Activated CD4-positive, alpha-beta T cell treated with anti-CD3 and anti-CD28 coated beads for 24 hours (primary cell): ENCODE measurements around the gene ABI3.
A peak's percentile ranks its signal among the peaks of the same experiment; 100 is the strongest.

Experiments used
- DNase-seq, 2 donors: peaks; one replicate each; pipeline ENCODE4 v3.0.0-alpha.2; 2020; ENCODE audit warnings: low read depth in 2 of 2

ABI3 gene

DNA sequence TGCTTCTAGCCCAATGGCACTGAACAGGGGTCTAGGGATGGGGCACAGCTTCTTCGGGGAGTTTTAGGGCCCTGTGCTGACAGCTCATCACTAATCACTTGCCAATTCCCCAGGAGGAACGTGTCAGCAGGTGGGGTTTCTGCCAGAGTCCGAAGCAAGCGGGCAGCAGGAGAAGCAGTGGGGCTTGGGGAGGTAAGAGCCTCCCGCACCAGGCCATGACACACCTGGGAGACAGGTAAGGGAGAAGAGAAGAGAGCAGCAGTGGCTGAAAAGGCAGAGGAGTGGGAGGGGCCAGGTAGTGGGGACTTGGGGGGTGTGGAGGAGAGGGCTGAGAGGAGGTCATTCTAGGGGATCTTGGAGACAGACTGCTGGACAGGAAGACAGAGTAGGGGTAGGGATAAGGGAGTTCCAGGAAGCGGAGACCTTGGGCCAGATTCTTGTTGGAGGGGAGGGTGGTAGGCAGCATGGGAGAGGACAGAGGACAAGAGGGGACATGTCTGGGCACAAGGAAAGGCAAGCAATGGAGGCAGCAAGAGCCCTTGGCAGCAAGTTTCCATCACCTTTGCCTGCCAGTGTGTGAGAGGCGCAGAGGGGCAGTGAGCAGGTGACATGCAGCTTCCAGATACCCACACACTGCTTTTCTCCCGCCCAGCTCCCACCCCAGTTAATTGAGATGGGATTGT is 15.2 kb downstream of the ABI3 start:
- no peak for DNase-seq

GRCh38 chr17:49226771-49227435 is 16.4 kb downstream of the ABI3 start:
- DNase-seq: no peak

DNA sequence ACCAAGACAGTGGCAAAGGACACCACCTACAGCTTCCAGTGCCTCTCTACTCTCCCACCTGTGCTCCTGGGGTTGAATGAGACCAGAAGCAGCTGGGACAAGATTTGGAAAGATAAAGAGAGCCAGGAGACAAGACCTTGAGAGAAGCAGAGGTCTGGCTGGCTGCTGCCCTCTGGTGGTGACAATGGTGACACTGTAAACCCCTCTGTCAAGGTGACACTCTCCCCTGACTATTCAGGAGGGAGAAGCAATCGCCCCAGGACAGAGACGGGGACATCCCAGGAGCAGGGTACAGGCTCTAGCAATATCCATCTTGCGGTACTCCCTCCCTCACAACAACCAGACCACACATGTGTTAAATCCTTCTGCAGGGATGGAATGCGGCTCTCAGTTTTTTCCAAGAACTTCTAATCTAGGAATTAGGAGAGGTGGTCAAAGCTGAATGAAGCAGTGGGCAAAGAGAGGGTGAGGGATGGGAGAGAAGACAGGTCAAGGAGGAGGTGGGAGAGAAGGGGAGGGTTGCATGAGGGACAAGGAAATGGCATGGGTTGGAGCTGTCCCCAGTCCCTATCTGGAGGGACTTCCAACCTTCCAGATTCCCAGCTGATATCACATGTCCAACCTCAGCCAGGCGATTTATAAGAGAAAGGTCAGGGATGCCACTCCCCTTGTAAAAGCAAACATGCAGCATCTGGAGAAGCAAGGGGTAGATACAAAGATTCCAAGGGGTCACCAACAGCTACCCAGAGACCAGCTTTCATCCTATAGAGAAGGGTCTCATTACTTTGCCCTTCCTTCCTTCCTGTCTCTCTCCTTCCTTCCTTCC is 17.1 kb downstream of the ABI3 start:
- DNase-seq: peak; percentile 75

DNA sequence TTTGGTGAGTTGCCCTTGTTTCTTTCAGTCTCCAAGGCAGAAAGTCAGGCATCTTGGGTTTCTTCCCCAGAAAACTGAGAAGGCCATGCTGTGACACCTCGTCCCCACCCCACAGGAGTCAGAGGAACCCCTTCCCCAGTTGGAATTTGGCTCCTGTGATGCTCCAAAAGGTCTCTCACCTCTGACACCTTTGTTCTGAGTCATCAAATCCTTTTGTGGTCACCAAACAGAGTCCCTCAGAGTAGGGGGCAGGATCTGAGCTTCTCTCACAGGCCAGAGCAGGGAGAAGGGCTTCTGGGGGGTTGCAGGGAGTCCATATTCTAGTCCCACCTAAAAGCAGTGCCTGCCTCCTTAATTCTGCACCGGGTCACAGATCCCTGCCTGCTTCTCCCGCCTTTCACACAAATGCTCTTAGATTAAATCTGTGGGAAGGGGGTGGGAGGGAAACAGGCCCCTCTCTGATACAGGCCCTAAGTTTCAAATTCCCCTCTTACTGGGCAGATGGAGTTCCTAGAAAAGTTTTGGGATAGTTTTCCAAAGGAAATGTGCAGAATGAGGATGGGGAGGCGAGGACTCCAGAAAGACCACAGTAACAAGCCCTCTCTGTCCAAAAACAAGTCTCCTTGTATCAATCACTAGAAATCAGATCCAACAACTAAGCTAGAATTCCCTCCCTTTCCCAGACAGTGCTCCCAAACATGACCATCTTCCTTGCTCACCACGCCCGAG is 18.7 kb downstream of the ABI3 start:
- no peak for DNase-seq

- no peak for DNase-seq
Measured at GRCh38 chr17:49229805-49230600, 19.5 kb downstream of the ABI3 start.

GRCh38 chr17:49230636-49231562 is 20.4 kb downstream of the ABI3 start, which contains the start of gene PHOSPHO1:
PHOSPHO1 (minus strand) TSS chr17:49230787; CDS start chr17:49226691, 4,096 bp downstream.
- DNase-seq: peak; percentile 73 to 77

DNA sequence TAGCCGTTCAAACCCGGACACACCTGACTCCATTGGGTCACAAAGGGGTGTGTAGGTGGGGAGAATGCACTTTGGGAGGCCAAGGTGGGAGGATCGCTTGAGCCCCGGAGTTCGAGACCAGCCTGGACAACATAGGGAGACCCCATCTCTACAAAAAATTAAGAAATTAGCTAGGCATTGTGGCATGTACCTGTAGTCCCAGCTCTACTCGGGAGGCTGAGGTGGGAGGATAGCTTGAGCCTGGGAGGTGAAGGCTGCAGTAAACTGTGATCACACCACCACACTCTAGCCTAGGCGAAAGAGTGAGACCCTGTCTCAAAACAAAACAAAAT is 21.0 kb downstream of the ABI3 start:
- no peak for DNase-seq

DNA sequence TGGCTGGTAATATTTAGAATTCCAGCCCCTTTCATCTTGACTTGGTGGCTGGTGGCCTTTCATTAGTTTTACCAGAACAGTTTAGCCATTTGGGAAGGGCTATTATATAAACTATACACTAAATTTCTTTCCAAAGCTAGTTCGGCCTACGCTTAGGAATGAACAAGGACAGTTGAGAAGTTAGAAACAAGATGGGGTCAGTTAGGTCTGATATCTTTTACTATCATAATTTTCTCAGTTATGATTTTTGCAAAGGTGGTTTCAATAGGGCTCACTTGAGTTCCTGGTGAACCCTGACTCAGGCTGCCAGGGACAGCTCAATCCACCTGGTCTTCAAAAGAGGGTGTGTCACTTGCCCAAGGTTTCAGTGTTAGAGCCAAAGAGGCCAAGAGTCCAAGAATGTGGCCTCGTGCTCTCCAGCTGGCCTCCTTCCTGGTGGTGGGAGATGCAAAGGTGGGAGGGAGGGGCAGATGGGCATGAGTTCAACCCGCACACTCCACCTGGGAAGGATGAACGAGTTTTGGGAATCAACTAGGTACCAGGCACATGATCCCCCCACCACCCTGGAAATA is 24.1 kb downstream of the ABI3 start:
- no peak for DNase-seq

DNA sequence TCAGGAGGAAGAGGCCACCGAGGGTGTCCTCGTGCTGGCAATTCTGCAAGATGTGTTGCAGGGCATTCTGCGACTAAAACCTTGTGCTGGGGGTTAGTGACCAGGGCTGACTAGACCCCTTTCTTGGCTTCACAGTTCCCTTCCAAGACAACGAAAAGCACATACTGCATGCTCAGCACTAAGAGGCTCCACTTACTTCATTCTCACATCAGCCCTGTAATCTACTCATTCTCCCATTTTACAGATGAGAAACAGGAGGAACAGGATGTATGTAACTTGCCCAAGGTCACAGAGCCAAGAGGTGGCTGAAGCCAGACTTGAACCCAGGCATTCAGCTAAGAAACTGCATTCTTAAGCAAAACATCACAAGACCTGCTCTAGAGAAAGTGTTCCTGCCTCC is 25.4 kb downstream of the ABI3 start:
- DNase-seq: no peak

- DNase-seq: no peak
Measured at GRCh38 chr17:49239963-49240362, 29.5 kb downstream of the ABI3 start.

DNA sequence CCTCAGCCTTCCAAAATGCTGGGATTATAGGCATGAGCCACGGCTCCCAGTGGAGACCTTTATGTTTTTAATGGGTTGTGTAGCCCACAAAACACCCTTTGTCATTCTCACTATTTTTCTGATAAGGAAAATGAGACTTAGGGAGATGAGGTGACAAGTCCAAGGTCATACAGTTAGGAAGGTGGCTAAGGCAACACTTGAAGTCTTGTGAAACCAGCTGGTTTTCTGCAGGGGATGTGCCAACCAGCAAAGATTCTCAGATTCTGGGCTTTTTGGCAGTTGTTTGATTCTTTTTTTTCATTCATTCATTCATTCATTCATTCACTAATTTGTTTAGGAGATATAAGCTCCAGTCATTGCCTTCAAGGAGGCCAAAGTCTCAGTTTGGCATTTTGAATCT is 30.1 kb downstream of the ABI3 start:
- DNase-seq: no peak

DNA sequence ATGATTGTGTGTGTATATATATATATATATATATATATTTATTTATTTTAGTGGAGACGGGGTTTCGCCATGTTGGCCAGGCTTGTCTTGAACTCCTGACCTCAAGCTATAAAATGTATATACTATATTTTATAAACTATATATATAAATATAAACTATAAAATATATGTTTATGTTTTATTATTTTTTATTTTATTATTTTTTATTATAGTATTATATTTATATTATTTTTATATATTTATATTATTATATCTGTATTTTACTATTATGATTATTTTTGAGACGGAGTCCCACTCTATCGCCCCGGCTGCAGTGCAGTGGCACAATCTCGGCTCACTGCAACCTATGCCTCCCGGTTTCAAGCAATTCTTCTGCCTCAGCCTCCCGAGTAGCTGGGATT is 30.5 kb downstream of the ABI3 start:
- no peak for DNase-seq

- no peak for DNase-seq
Measured at GRCh38 chr17:49241692-49242397, 31.3 kb downstream of the ABI3 start.

- DNase-seq: no peak
Measured at GRCh38 chr17:49242813-49243212, 32.3 kb downstream of the ABI3 start.

DNA sequence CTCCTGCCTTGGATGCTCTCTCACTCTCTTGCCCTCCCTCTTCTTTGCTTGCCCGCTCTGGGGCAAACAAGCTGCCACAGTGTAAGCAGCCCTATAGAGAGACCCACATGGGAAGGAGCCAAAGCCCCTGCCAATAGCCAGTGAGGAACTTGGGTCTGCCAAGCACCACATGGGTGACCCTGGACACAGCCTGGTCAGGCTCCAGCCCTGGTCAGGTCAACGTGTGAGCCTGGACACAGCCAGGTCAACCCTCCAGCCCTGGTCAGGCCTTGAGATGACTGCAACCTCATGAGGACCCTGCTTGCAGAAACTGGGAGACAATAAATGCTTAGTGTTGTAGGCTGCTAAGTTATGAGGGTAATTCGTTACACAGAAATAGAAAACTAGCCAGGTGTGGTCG is 34.3 kb downstream of the ABI3 start:
- DNase-seq: no peak

DNA sequence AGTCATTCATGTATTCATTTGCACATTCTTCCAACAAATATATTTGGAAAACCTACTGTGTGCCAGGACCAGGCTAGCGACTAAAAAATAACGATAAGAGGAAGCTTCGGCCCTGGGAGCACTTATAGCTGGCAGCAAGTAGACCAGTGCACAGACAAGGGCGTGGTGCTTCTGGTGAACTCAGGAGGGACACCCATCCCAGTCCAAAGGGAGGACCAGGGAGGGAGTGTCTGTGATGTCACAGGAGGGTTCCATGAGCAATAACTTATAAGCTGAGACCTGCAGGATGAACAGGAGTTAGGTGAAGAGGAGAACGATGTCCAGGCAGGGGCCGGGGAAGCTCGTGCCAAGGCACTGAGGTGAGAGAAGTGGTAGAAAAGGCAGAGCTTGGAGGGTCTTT is 37.4 kb downstream of the ABI3 start:
- DNase-seq: no peak

DNA sequence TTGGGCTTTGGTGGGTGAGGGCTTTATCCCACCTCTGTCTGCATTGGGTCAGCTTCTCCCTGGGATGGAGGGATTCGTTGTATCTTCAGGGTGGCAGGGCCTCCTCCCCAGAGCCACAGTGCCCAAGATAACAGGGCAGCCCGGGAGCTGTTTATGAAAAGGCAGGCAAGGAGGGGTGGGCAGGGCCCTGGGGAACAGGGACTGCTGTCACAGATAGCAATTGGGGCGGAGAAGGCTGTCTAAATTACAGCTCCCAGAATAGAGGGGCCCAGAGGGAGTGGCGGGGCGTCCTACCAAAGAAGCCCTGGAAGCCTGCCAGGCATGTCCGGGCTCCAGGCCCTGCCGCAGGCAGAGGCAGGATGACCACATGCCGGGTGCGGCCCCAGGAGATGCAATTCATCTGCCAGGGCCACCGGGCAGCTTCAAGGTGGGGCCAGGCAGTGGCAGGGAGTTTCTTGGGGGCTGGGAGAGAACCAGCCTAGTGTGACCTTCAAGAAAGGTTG is 38.8 kb downstream of the ABI3 start:
- no peak for DNase-seq

DNA sequence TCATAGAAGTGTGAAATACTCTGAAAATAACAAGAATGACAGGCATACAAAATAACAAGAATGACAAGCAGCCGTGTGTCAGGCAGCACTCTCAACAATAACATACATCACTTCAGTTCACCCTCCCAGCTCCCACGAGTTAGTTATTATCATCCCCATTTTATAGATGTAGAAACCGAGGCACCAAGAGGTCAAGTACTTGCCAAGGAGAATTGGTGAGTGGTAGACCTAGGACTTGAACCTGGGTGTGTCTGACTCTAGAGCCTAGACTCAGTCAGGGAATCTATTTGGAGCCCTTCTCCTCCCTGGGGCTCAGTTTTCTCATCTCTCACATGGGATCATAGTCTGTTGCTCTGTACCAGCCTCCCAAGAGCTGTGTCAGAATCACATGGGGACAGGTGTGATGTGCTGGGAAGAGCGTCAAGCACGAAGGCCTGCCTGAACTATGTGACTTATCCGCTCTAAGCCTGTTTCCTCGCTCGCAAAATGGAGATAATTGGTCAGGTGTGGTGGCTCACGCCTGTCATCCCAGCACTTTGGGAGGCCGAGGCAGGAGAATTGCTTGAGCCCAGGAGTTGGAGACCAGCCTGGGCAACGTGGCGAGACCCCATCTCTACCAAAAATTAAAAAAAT is 39.5 kb downstream of the ABI3 start:
- DNase-seq: no peak
